ENCODE results near the gene SLC22A23. TPM values are rescaled to one million over a fixed set of nuclear protein-coding genes. Genes with fewer than 3 reads are reported as not detected.

SLC22A23 gene
- total and polyA plus RNA-seq, 7 donors = 8.1 to 18.7 (median 12.0) TPM

DNA sequence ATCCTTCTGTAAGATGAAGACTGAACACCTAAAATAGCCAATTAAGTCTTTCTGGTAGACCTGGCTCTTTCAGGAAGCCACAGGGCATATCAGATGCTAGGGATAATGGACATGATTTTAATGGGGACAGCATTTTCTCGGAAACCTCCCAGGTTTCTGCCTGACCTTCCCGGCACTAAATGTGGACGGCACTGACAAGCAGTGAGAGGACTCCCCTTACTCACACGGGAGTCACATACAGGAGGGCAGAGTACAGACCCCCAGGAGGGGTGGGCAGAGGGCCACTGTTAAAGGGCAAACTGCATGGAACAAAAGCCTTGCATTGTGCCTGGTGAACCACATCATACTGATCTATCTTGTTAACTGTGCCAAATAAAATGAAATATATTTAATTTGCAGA, 178.2 kb downstream of the SLC22A23 start:
- intact Hi-C loops (cut with DNase I) = loop anchor here (1.0 kb wide), 1 partner anchor 454 kb away; no protein-coding TSS in a partner anchor
- WGBS, 2 donors = 87 to 92% methylated on average over 4 of the region's 4 CpGs
- TF ChIP-seq, protein P1, sequence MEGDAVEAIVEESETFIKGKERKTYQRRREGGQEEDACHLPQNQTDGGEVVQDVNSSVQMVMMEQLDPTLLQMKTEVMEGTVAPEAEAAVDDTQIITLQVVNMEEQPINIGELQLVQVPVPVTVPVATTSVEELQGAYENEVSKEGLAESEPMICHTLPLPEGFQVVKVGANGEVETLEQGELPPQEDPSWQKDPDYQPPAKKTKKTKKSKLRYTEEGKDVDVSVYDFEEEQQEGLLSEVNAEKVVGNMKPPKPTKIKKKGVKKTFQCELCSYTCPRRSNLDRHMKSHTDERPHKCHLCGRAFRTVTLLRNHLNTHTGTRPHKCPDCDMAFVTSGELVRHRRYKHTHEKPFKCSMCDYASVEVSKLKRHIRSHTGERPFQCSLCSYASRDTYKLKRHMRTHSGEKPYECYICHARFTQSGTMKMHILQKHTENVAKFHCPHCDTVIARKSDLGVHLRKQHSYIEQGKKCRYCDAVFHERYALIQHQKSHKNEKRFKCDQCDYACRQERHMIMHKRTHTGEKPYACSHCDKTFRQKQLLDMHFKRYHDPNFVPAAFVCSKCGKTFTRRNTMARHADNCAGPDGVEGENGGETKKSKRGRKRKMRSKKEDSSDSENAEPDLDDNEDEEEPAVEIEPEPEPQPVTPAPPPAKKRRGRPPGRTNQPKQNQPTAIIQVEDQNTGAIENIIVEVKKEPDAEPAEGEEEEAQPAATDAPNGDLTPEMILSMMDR (IDR thresholded peaks at IDR 0.05) = no peak
- TF ChIP-seq POLR2A (IDR thresholded peaks at IDR 0.05) = no peak
- TF ChIP-seq EP300 (IDR thresholded peaks at IDR 0.05) = no peak
- TF ChIP-seq POLR2AphosphoS5 (IDR thresholded peaks at IDR 0.05) = no peak

DNA sequence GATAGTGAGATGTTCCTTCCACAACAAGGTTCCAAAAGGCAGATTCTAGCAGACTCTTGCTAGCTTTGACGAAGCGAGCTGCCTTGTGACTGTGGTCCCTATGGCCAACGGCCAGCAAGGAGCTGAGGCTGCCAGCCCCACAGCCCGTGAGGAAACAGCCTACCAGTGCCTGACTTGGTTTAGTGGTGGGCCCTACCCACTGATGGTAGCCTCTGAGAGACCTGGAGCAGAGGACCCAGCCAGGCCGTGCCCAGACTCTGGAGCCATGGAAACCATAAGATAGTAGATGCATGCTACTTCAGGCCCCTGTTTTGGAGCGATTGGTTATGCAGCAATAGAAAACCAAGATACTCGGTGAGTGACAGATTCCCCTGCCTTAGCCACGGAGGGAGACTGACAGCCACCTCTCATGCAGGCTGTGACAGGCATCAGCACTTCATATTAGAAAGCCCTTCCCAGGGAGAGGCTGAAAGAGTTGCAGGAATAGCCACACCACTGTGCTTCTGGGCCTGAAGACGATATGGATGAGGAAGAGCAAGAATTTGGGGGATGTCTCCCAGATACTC, 178.9 kb downstream of the SLC22A23 start:
- Histone ChIP-seq H3K4me1 (peaks cover 0 to 35% (median 20%) of the 10 kb centered on the region in 4 donors), H3K9me3 (no peaks in the 10 kb centered on the region), H3K27ac (no peak overlapping the region), H3K4me3 (no peak overlapping the region), H3K36me3 (peaks cover 0 to 14% (median 0%) of the 10 kb centered on the region in 4 donors), H3K27me3 (no peaks in the 10 kb centered on the region)
- peak; percentile 51 for DNase-seq
- TF ChIP-seq POLR2A (IDR thresholded peaks at IDR 0.05) (no peak), POLR2AphosphoS5 (IDR thresholded peaks at IDR 0.05) (no peak), EP300 (IDR thresholded peaks at IDR 0.05) (no peak)
- TF ChIP-seq, protein P1 (IDR thresholded peaks at IDR 0.05) = no peak
- WGBS, 2 donors = 88 to 89% methylated on average over 9 of the region's 9 CpGs
- intact Hi-C loops (cut with DNase I) = no loop called here

More for the DNA sequence above, 178.2 kb downstream of the SLC22A23 start:
- no peak overlapping the region for H3K4me3 ChIP-seq
- peak; percentile 41 for DNase-seq
- H3K36me3 ChIP-seq = peaks cover 0 to 10% (median 0%) of the 10 kb centered on the region in 4 donors
- H3K9me3 ChIP-seq = no peaks in the 10 kb centered on the region
- peaks cover 0 to 37% (median 26%) of the 10 kb centered on the region in 4 donors for H3K4me1 ChIP-seq
- no peak overlapping the region for H3K27ac ChIP-seq
- H3K27me3 ChIP-seq = no peaks in the 10 kb centered on the region

GRCh38 chr6:3277251-3277650, 179.6 kb downstream of the SLC22A23 start:
- Histone ChIP-seq H3K27me3 (no peaks in the 10 kb centered on the region), H3K27ac (no peak overlapping the region), H3K4me1 (peaks cover 0 to 28% (median 14%) of the 10 kb centered on the region in 4 donors), H3K9me3 (no peaks in the 10 kb centered on the region), H3K4me3 (no peak overlapping the region), H3K36me3 (peaks cover 0 to 21% (median 0%) of the 10 kb centered on the region in 4 donors)
- WGBS, 2 donors = 90 to 92% methylated on average over 12 of the region's 12 CpGs
- no peak for TF ChIP-seq EP300 (IDR thresholded peaks at IDR 0.05)
- TF ChIP-seq, protein P1 (IDR thresholded peaks at IDR 0.05) = no peak
- intact Hi-C loops (cut with DNase I) = no loop called here
- DNase-seq = peak; percentile 53

DNA sequence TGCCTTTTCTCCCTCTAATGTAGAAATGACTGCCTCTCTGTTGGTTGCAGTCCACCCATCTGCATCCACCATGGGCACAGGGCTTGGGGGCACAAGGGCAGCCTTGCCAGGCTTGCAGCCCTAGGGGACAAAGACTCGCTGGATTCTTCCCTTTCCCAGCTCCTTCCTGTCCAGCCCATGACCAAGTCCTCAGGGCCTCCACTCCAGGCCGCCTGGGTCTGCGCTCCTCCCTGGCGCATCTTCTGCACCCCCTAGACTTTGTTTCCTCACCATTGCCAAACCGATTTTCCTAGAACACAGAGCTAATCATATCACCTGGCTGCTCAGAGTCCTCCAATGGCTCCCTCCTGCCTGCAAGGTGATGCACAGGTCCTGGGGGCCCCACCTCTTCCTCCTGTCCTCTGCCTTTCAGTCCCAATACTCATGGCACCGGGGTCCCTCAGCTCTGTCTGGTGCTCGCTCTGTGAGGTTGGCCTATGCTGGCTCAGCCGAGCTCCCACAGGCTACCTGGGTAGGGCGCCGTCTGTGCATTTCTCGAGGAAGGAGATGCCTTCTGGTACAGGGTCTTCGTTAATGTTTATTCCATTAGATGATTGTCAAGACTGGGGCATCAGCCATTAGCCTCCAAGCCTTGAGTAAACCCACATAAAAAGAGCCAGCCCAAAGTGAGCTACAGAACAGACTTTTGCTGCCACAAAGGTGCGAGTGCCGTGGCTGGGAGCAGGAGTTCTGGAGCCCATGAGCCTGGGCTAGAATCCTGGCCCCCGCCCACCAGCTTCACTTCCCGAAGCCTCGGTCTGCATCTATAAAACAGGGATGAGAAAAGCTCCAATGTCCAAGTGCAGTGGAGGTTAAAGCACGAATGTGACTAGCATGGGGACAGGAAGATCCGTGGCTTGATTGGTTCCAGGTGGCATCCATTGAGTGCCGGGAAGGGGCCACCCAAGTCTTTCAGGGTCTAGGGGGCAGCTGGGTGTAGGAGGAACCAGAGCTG, 180.4 kb downstream of the SLC22A23 start:
- DNase-seq = peak; percentile 60
- no peak overlapping the region for H3K27ac ChIP-seq
- no peak for TF ChIP-seq POLR2AphosphoS5 (IDR thresholded peaks at IDR 0.05)
- TF ChIP-seq POLR2A (IDR thresholded peaks at IDR 0.05) = no peak
- TF ChIP-seq, protein P1 (IDR thresholded peaks at IDR 0.05) = no peak
- TF ChIP-seq EP300 (IDR thresholded peaks at IDR 0.05) = no peak
- H3K4me1 ChIP-seq = peaks cover 0 to 21% (median 6%) of the 10 kb centered on the region in 4 donors
- H3K27me3 ChIP-seq = no peaks in the 10 kb centered on the region
- no peak overlapping the region for H3K4me3 ChIP-seq
- intact Hi-C loops (cut with DNase I) = no loop called here
- 87 to 89% methylated on average over 20 of the region's 20 CpGs for WGBS, 2 donors
- H3K36me3 ChIP-seq = peaks cover 0 to 29% (median 4%) of the 10 kb centered on the region in 4 donors
- no peaks in the 10 kb centered on the region for H3K9me3 ChIP-seq

Measured in sigmoid colon (tissue), 7 donors.